Omental fat pad (tissue), 4 donors: ENCODE measurements around the gene ANK2. TPM values are rescaled to one million over a fixed set of nuclear protein-coding genes. Genes with fewer than 3 reads are reported as not detected.
"Not testable (repeated sequence)": the region's sequence is repeated elsewhere in the genome, so short reads cannot be mapped to it uniquely, and the experiment has no call there.

Source experiments
- ATAC-seq: fragments of 150-250 bp; one replicate; pipeline ENCODE4 v1.9.1; 2016; ENCODE audit warnings: mild to moderate bottlenecking, moderate library complexity; ENCODE audit not compliant: low FRiP score
- DNase-seq: peaks from one replicate; pipeline ENCODE4 v3.0.0-alpha.2; 2019; ENCODE audit warnings: low spot score
- CTCF ChIP-seq, 3 donors: fragments of 450-650 bp; IDR thresholded peaks; one replicate each; pipeline ENCODE4 v1.5.1; 2016 to 2017; ENCODE audit warnings: antibody characterized with exemption in 3 of 3, mild to moderate bottlenecking in 3 of 3, moderate library complexity in 2 of 3
- total RNA-seq, 4 donors: library from RNA; depleted of rRNA; stranded (reverse); fragments of >200 nt; gene quantifications; one replicate each; pipeline ENCODE4 v1.1.0, GENCODE V29; 2016

Gene ANK2
- total RNA-seq, 4 donors from 2014 or later: 51.4 to 200 (median 84.9) TPM

GRCh38 chr4:113236916-113237315 lies 187.5 kb downstream of the ANK2 start:
- DNase-seq (no peak), ATAC-seq (no peak)
- TF ChIP-seq CTCF (IDR thresholded peaks at IDR 0.05): no peak

GRCh38 chr4:113243312-113243711 lies 193.9 kb downstream of the ANK2 start:
- no peak for TF ChIP-seq CTCF (IDR thresholded peaks at IDR 0.05)
- no peak for ATAC-seq
- no peak for DNase-seq

GRCh38 chr4:113244747-113245146 lies 195.3 kb downstream of the ANK2 start:
- not testable (repeated sequence) for DNase-seq, ATAC-seq

- DNase-seq (no peak), ATAC-seq (no peak)
- TF ChIP-seq CTCF (IDR thresholded peaks at IDR 0.05): no peak
Observed at GRCh38 chr4:113248320-113248719, 198.9 kb downstream of the ANK2 start.

- DNase-seq (no peak), ATAC-seq (no peak)
- no peak for TF ChIP-seq CTCF (IDR thresholded peaks at IDR 0.05)
Observed at GRCh38 chr4:113255628-113256027, 206.2 kb downstream of the ANK2 start.

GRCh38 chr4:113256946-113257345 lies 207.5 kb downstream of the ANK2 start:
- TF ChIP-seq CTCF (IDR thresholded peaks at IDR 0.05): no peak
- DNase-seq (no peak), ATAC-seq (no peak)

- ATAC-seq (no peak), DNase-seq (no peak)
- no peak for TF ChIP-seq CTCF (IDR thresholded peaks at IDR 0.05)
Observed at GRCh38 chr4:113260688-113261087, 211.2 kb downstream of the ANK2 start.

- no peak for TF ChIP-seq CTCF (IDR thresholded peaks at IDR 0.05)
- DNase-seq (no peak), ATAC-seq (no peak)
Observed at GRCh38 chr4:113263274-113263673, 213.8 kb downstream of the ANK2 start.
